Stomach smooth muscle (tissue), 2 donors: Measurements from ENCODE around the gene SNX25.
A peak's percentile ranks its signal among the peaks of the same experiment; 100 is the strongest.
"Not testable (repeated sequence)": the region's sequence is repeated elsewhere in the genome, so short reads cannot be mapped to it uniquely, and the experiment has no call there.

Source experiments
- H3K27ac ChIP-seq: one replicate; pipeline ENCODE4 v1.7.0; 2013; ENCODE audit warnings: mild to moderate bottlenecking, low read length, inconsistent platforms
- H3K27me3 ChIP-seq, 2 donors: one replicate each; pipeline ENCODE4 v1.7.0; 2013; ENCODE audit warnings: low read length in 2 of 2; ENCODE audit not compliant: insufficient read depth in 2 of 2, control insufficient read depth in 1 of 2
- H3K36me3 ChIP-seq, 2 donors: one replicate each; pipeline ENCODE4 v1.7.0; 2013; ENCODE audit warnings: low read length in 2 of 2; ENCODE audit not compliant: control insufficient read depth in 2 of 2, insufficient read depth in 2 of 2
- H3K4me1 ChIP-seq: one replicate; pipeline ENCODE4 v1.7.0; 2013; ENCODE audit warnings: low read length; ENCODE audit not compliant: control insufficient read depth, insufficient read depth
- H3K4me3 ChIP-seq, 2 donors: one replicate each; pipeline ENCODE4 v1.7.0; 2013; ENCODE audit warnings: low read length in 2 of 2
- H3K9ac ChIP-seq, 2 donors: one replicate each; pipeline ENCODE4 v1.7.0; 2013; ENCODE audit warnings: low read length in 2 of 2, mild to moderate bottlenecking in 1 of 2
- H3K9me3 ChIP-seq, 2 donors: one replicate each; pipeline ENCODE4 v1.7.0; 2013; ENCODE audit warnings: low read length in 2 of 2; ENCODE audit not compliant: control insufficient read depth in 2 of 2
- donor health status: healthy.
- donor health status: Pancreatic carcinoma.

Gene SNX25

DNA sequence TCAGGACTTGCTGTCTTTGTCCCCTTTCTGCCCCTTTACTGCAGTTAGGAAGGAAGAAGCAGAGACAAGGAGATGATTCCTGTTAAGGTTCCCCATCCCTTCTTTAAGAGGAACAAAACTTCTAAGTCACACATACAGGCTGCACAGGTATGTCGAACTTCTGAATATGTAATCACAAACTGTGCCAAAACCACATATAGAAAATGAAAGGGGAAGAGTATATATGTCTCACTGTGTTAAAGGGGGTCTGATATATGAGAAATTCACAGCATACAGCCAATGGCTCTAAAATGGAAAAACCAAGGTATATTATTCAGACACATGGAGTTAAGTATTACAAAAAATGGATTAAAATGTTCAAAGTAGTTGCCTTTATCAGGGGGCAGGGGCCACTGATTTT, 17.3 kb upstream of the SNX25 start:
- no peak overlapping the region for H3K9ac ChIP-seq
- H3K27me3 ChIP-seq: no peaks in the 10 kb centered on the region
- H3K4me3 ChIP-seq: no peak overlapping the region
- no peak overlapping the region for H3K27ac ChIP-seq
- H3K9me3 ChIP-seq: no peaks in the 10 kb centered on the region
- H3K36me3 ChIP-seq: peaks cover 6 to 14% of the 10 kb centered on the region in 2 donors
- H3K4me1 ChIP-seq: no peaks in the 10 kb centered on the region

DNA sequence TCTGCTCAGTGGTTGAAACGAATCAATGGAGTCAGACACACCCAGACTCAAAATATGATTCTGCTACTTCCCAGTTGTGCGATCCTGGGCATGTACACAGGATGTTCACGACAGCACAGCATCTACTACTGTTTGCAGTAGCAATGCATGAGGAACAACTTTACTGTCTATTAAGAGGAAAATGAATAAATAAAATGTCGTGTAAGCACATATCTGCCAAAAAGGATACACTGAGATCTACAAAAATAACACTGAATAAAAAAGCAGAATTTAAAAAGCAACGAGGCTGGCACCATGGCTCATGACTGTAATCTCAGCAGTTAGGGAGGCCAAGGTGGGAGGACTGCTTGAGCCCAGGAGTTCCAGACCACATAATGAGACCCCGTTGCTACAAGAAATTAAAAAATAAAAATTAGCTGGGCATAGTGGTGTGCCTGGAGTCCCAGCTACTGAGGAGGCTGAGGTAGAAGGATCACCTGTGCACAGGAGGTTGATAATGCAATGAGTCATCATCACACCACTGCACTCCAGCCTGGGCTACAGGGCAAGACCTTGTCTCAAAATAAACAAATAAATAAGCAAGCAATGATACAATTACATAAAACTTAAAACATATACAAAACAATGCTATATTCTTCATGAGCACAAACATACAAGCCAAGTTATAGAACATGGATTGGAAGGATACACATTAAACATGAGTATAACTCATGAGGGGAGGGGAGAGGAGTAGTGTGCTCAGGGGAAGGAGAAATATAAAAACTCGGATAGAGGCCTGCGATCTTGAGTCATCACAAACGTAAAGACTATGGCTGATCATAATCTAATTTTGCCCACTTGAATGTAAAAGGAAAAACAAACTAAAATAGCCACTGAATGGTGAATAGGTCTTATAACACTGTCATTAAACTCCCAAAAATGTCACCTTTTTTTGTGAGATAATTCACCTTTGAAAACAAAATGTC, 14.2 kb upstream of the SNX25 start:
- no peak overlapping the region for H3K4me3 ChIP-seq
- H3K27me3 ChIP-seq: no peaks in the 10 kb centered on the region
- no peaks in the 10 kb centered on the region for H3K4me1 ChIP-seq
- no peak overlapping the region for H3K9ac ChIP-seq
- H3K36me3 ChIP-seq: peaks cover 2 to 5% of the 10 kb centered on the region in 2 donors
- no peak overlapping the region for H3K27ac ChIP-seq
- H3K9me3 ChIP-seq: no peaks in the 10 kb centered on the region

DNA sequence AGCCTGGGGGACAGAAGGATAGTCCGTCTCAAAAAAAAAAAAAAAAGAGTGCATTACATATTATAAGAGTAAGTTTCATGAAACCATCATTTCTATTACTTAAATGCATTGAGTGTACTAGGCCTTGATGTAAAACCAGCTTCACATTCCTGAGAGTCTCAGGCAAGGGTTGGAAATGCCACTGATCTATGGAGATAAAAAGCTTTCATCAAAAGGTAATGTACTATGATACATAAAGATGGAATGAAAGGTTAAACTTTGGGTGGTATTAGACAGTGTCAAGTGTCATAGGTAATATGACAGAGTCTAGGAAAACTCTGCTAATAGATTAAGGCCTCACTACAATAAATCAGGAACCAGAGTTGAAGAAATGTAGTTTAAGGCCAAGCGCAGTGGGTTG, 13.0 kb upstream of the SNX25 start:
- no peaks in the 10 kb centered on the region for H3K9me3 ChIP-seq
- peaks cover 0 to 2% of the 10 kb centered on the region in 2 donors for H3K36me3 ChIP-seq
- no peak overlapping the region for H3K27ac ChIP-seq
- H3K4me1 ChIP-seq: no peaks in the 10 kb centered on the region
- no peak overlapping the region for H3K9ac ChIP-seq
- no peak overlapping the region for H3K4me3 ChIP-seq
- no peaks in the 10 kb centered on the region for H3K27me3 ChIP-seq

DNA sequence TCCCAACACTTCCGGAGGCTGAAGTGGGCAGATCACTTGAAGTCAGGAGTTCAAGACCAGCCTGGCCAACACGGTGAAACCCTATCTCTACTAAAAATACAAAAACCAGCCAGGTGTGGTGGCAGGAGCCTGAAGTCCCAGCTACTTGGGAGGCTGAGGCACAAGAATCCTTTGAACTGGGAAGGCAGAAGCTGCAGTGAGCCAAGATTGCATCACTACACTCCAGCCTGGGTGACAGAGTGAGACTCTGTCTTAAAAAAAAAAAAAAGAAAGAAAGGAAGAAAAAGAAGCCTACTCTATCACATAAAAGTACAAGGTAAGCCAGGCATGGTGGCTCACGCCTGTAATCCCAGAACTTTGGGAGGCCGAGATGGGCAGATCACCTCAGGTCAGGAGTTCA, 11.2 kb upstream of the SNX25 start:
- H3K9me3 ChIP-seq, H3K27ac ChIP-seq, H3K27me3 ChIP-seq, H3K4me1 ChIP-seq, H3K36me3 ChIP-seq, H3K9ac ChIP-seq, H3K4me3 ChIP-seq: not testable (repeated sequence)

DNA sequence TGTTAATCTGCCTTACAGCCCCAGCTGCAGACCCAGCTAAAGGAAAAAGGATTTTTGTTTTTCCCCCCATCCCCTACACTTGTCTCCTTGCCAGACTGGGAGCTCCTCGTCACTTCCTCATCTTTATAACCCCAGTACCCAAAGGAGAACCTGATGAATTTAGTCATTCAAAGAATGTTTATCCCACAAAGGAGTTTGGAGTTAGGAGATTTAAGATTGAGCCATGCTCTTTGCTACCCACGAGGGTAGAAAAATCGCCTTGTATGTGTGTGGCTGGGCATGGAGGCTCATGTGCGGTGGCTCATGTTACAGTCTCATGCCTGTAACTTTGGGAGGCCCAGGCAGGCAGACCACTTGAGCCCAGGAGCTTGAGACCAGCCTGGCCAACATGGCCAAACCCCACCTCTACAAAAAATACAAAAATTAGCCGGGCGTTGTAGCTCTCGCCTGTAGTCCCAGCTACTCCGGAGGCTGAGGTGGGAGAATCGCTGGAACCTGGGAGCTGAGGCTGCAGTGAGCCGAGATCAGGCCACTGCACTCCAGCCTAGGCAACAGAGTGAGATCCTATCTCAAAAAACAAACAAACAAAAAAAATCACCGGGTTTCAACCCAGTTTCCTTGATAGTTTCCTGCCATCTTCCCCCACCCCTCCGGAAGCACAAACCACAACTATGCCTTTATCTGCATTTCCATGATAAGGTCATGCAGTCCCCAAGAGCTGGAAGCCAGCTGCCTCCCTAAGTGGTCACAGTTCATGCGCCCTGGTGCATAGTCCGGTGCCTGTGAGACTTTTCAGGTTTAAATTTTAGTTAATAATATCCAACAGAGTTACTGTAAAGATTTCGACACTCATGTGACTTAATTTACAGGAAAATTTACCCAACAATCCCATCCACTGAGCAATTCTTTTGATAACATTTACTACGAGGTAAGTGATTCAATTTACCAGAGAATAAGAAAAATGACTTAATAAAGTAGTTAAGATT, 7.1 kb upstream of the SNX25 start:
- Histone ChIP-seq H3K9ac (no peak overlapping the region), H3K4me3 (no peak overlapping the region), H3K27ac (peak overlapping the region; percentile 92), H3K4me1 (peaks cover 8% of the 10 kb centered on the region), H3K9me3 (no peaks in the 10 kb centered on the region), H3K36me3 (no peaks in the 10 kb centered on the region), H3K27me3 (no peaks in the 10 kb centered on the region)

DNA sequence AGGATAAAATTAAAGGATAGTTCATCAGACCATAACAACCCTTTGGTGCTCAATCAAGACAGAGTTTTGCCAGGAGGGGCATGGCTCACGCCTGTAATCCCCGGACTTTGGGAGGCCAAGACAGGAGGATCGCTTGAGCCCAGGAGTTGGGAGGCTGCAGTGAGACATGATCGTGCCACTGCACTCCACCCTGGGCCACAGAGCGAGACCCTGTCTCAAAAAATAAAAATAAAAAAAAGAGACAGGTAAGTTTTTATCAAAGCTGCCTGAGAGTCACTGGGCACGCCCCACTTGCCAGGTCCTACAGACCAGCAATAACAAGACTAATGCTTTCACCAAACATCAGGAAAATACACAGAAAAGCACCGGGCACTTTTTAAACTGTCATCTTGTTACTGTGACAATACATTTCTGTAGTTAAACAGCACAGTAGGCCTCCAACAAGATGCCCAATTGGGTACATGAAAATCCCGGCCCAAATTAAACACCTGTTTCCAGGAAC, 6.4 kb upstream of the SNX25 start:
- no peaks in the 10 kb centered on the region for H3K27me3 ChIP-seq
- no peaks in the 10 kb centered on the region for H3K9me3 ChIP-seq
- peak overlapping the region; percentile 65 to 80 for H3K4me3 ChIP-seq
- H3K4me1 ChIP-seq: peaks cover 8% of the 10 kb centered on the region
- peak overlapping the region; percentile 78 to 81 for H3K9ac ChIP-seq
- H3K36me3 ChIP-seq: no peaks in the 10 kb centered on the region
- H3K27ac ChIP-seq: peak overlapping the region; percentile 92

DNA sequence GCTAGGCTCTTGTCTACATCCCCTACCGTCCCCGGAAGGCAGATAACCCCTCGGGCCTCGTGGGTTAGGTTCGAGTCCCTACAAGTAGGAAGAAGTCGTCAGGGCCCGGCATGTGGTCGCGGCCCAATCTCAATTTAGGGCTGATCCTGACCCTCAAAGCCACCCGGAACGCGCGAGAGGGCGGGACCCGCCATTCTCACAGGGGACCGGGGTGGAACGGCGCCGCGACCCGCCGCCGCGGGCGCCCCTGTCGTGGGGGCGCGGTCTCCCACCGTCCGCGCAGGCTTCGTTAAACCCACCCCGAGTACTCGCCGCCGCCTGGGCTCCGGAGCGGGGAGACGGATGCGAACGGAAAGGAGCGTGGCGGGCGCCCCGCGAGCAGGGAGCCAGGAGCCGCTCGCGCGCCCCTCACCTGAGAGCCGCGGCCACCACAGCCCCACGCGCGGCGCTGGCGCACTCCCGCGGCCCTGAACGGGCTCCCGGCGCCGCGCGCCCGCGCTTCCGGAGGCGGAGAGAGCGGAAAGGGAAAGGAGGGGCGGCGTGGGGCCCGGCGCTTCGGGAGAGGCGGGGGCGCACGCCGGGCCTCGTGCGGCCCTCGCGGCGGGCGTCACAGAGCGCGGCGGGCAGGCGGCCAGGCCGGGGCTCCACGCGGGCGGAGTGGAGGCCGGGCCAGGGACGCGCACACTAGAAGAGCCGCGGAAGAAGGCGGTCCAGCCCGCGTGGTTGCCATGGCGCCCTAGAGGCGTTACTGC, 5.7 kb upstream of the SNX25 start, which contains the start of gene CFAP97:
Gene CFAP97, minus strand, starts transcription at position 515 of the 752 bp plus-strand sequence. CDS start 12,804 bp downstream, outside the sequence.
- peak within 1 kb of the TSS; percentile 92 for H3K27ac ChIP-seq
- peak within 1 kb of the TSS; percentile 71 to 80 for H3K4me3 ChIP-seq
- no peaks in the 10 kb centered on the region for H3K9me3 ChIP-seq
- H3K36me3 ChIP-seq: no peaks in the 10 kb centered on the region
- H3K27me3 ChIP-seq: no peaks in the 10 kb centered on the region
- peaks cover 8% of the 10 kb centered on the region for H3K4me1 ChIP-seq
- H3K9ac ChIP-seq: peak within 1 kb of the TSS; percentile 78 to 81

DNA sequence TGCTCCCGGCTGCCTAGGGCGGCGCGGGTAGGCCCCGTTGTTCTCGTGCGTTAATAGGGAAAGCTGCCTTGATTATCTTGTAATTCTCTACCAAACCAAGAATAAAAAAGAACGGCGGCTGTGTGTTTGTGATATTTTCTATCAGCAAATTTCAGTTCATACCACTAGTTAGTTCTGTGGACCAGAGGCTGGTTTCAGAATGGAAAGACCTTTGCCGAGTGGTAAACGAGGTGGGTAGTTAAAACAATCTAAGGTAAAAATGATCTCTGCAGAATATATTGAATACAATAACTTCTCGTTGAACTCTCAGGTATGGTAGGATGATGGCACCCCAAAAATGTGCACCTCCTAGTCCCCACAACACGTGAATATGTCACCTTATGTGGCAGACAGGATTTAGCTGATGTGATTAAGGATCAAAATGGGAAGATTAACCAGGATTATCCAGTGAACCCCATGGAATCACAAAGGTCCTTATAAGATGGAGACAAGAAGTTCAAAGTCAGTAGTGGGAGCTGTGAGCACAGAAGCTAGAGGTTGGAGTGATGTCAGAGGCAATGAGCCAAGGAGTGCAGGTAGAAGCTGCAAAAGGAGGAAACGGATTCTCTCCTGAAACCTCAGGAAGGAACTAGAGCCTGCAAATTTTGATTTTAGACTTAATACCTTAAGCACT, 5.0 kb upstream of the SNX25 start:
- no peaks in the 10 kb centered on the region for H3K9me3 ChIP-seq
- no peaks in the 10 kb centered on the region for H3K27me3 ChIP-seq
- peak overlapping the region; percentile 33 for H3K27ac ChIP-seq
- peak overlapping the region; percentile 71 to 80 for H3K4me3 ChIP-seq
- H3K36me3 ChIP-seq: no peaks in the 10 kb centered on the region
- peaks cover 12% of the 10 kb centered on the region for H3K4me1 ChIP-seq
- H3K9ac ChIP-seq: peak overlapping the region; percentile 77 to 78

DNA sequence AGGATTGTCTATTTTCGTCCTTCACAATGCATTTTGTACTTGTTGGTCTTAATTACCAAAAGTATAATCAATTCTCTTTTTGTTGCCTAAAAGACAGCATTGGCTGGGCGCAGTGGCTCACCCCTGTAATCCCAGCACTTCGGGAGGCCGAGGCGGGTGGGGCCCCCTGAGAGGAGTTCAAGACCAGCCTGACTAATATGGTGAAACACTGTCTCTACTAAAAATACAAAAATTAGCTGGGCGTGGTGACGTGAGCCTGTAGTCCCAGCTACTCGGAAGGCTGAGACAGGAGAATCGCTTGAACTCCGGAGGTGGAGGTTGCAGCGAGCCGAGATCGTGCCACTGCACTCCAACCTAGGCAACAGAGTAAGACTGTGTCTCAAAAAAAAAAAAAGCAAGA, 4.3 kb upstream of the SNX25 start:
- H3K27me3 ChIP-seq, H3K36me3 ChIP-seq, H3K27ac ChIP-seq, H3K9me3 ChIP-seq: not testable (repeated sequence)
- Histone ChIP-seq H3K4me3 (peak overlapping the region in 1 of 2 donors; percentile 71), H3K9ac (peak overlapping the region; percentile 77 to 78), H3K4me1 (peaks cover 12% of the 10 kb centered on the region)
